A549 (cell line): ENCODE results near the gene PPP1R14B.

Source experiments
- EP300 ChIP-seq, 2 experiments: fragments of >200 bp; sonication (Bioruptor Twin); formaldehyde crosslinking; IDR thresholded peaks; 2 replicates in 1 of 2; 3 replicates in 1 of 2; pipeline ENCODE4 v1.6.1; 2016 to 2017
- FOXS1 ChIP-seq: fragments of 250-450 bp; sonication (Bioruptor Pico); IDR thresholded peaks from 2 replicates; pipeline ENCODE4 v1.5.0; 2020; ENCODE audit warnings: mild to moderate bottlenecking, moderate library complexity
- GATA3 ChIP-seq: IDR thresholded peaks from 2 replicates; pipeline ENCODE4 v1.6.1; 2012; ENCODE audit warnings: borderline replicate concordance
- HDAC2 ChIP-seq: fragments of 200-600 bp; sonication (generic); IDR thresholded peaks from 2 replicates; pipeline ENCODE4 v1.6.1; 2016
- MAX ChIP-seq: IDR thresholded peaks from 2 replicates; pipeline ENCODE4 v1.6.1; 2012
- MYC ChIP-seq: IDR thresholded peaks from 2 replicates; pipeline ENCODE4 v1.6.1; 2012; ENCODE audit warnings: mild to moderate bottlenecking, inconsistent platforms, low read length, improper control_type of control experiment, borderline replicate concordance
- NR3C1 ChIP-seq: fragments of >200 bp; sonication (Bioruptor Twin); formaldehyde crosslinking; IDR thresholded peaks from 3 replicates; pipeline ENCODE4 v1.6.1; 2017
- POLR2A ChIP-seq: IDR thresholded peaks from 2 replicates; pipeline ENCODE4 v1.6.1; 2012; ENCODE audit warnings: mild to moderate bottlenecking, low read length
- RFX5 ChIP-seq: fragments of 450-650 bp; IDR thresholded peaks from 2 replicates; pipeline ENCODE4 v1.7.1; 2014; ENCODE audit warnings: antibody characterized with exemption, mild to moderate bottlenecking, moderate library complexity
- SREBF2 ChIP-seq: fragments of 450-650 bp; IDR thresholded peaks from 2 replicates; pipeline ENCODE4 v1.6.1; 2014; ENCODE audit warnings: mild to moderate bottlenecking, moderate library complexity
- TF ChIP-seq, protein P1 (sequence below): fragments of >200 bp; sonication (Bioruptor Twin); formaldehyde crosslinking; IDR thresholded peaks from 3 replicates; pipeline ENCODE4 v1.5.1; 2016
- TF ChIP-seq, protein P2 (sequence below): fragments of 200-600 bp; sonication (generic); IDR thresholded peaks from 2 replicates; pipeline ENCODE4 v1.6.1; 2016; ENCODE audit warnings: antibody characterized with exemption, mild to moderate bottlenecking, moderate library complexity

DNA sequence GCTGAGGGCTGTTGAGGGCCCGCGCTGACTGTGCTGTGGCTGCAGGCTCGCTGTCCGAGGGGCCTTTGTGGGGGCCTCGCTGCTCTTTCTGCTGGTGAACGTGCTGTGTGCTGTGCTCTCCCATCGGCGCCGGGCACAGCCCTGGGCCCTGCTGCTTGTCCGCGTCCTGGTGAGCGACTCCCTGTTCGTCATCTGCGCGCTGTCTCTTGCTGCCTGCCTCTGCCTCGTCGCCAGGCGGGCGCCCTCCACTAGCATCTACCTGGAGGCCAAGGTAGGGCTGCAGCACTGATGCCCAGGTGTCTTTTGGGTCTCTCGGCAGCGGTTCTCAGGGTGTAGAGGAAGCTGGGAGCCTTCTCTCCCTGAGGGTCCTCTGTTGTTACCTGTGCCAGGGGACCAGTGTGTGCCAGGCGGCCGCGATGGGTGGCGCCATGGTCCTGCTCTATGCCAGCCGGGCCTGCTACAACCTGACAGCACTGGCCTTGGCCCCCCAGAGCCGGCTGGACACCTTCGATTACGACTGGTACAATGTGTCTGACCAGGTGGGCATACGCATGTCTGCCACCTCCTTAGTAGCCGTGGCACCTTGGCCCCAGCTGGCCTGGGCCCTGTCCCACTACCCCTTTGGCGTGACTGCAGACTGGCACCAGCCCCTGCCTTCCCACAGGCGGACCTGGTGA is 41.1 kb upstream of the PPP1R14B start:
- TF ChIP-seq, protein P1, sequence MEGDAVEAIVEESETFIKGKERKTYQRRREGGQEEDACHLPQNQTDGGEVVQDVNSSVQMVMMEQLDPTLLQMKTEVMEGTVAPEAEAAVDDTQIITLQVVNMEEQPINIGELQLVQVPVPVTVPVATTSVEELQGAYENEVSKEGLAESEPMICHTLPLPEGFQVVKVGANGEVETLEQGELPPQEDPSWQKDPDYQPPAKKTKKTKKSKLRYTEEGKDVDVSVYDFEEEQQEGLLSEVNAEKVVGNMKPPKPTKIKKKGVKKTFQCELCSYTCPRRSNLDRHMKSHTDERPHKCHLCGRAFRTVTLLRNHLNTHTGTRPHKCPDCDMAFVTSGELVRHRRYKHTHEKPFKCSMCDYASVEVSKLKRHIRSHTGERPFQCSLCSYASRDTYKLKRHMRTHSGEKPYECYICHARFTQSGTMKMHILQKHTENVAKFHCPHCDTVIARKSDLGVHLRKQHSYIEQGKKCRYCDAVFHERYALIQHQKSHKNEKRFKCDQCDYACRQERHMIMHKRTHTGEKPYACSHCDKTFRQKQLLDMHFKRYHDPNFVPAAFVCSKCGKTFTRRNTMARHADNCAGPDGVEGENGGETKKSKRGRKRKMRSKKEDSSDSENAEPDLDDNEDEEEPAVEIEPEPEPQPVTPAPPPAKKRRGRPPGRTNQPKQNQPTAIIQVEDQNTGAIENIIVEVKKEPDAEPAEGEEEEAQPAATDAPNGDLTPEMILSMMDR = no peak
- TF ChIP-seq, protein P2, sequence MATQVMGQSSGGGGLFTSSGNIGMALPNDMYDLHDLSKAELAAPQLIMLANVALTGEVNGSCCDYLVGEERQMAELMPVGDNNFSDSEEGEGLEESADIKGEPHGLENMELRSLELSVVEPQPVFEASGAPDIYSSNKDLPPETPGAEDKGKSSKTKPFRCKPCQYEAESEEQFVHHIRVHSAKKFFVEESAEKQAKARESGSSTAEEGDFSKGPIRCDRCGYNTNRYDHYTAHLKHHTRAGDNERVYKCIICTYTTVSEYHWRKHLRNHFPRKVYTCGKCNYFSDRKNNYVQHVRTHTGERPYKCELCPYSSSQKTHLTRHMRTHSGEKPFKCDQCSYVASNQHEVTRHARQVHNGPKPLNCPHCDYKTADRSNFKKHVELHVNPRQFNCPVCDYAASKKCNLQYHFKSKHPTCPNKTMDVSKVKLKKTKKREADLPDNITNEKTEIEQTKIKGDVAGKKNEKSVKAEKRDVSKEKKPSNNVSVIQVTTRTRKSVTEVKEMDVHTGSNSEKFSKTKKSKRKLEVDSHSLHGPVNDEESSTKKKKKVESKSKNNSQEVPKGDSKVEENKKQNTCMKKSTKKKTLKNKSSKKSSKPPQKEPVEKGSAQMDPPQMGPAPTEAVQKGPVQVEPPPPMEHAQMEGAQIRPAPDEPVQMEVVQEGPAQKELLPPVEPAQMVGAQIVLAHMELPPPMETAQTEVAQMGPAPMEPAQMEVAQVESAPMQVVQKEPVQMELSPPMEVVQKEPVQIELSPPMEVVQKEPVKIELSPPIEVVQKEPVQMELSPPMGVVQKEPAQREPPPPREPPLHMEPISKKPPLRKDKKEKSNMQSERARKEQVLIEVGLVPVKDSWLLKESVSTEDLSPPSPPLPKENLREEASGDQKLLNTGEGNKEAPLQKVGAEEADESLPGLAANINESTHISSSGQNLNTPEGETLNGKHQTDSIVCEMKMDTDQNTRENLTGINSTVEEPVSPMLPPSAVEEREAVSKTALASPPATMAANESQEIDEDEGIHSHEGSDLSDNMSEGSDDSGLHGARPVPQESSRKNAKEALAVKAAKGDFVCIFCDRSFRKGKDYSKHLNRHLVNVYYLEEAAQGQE = no peak
- TF ChIP-seq MYC = no peak
- TF ChIP-seq MAX = no peak
- no peak for TF ChIP-seq GATA3
- no peak for TF ChIP-seq POLR2A
- no peak for TF ChIP-seq HDAC2
- TF ChIP-seq NR3C1 = no peak
- TF ChIP-seq EP300 (IDR thresholded peaks at IDR 0.05) = no peak
- no peak for TF ChIP-seq FOXS1 (CRISPR knock-in tag)
- TF ChIP-seq RFX5 = no peak
- no peak for TF ChIP-seq SREBF2
